Measurements from ENCODE around the gene SCYL3. TPM values are rescaled to one million over a fixed set of nuclear protein-coding genes. Genes with fewer than 3 reads are reported as not detected.

SCYL3 gene
- total RNA-seq, 1 donor from 2014 or later: 9.9 TPM

Other genes starting within 250 kb of the SCYL3 start
- gene SELL, start 182.3 kb downstream of the SCYL3 start, total RNA-seq: 23.8 TPM
- 0.38 TPM for gene SELE, start 159.8 kb downstream of the SCYL3 start, total RNA-seq
- gene METTL18, start 99.0 kb downstream of the SCYL3 start, total RNA-seq: 8.3 TPM
- 21.4 TPM for gene KIFAP3, start 180.8 kb upstream of the SCYL3 start, total RNA-seq

All from lower lobe of right lung (tissue), 1 donor.